ENCODE measurements around the gene GCNT2. TPM values are rescaled to one million over a fixed set of nuclear protein-coding genes. Genes with fewer than 3 reads are reported as not detected.

Gene GCNT2
- total RNA-seq, 1 donor from 2014 or later = 8.2 TPM

- no peak overlapping the region for H3K4me3 Mint-ChIP-seq (ENCODE audit: low read depth)
- peaks cover 2% of the 10 kb centered on the region for H3K36me3 Mint-ChIP-seq (ENCODE audit: insufficient read depth)
- no peak overlapping the region for H3K27ac Mint-ChIP-seq
- H3K27me3 Mint-ChIP-seq = peaks cover 57% of the 10 kb centered on the region
- DNase-seq (ENCODE audit: low spot score, unreplicated experiment) = no peak
- H3K4me1 Mint-ChIP-seq (ENCODE audit: low read depth) = peaks cover 18% of the 10 kb centered on the region
- no peaks in the 10 kb centered on the region for H3K9me3 Mint-ChIP-seq (ENCODE audit: low read depth)
- TF ChIP-seq CTCF (IDR thresholded peaks at IDR 0.05; ENCODE audit: unreplicated experiment) = no peak
Measured at GRCh38 chr6:10559522-10560152, 38.5 kb downstream of the GCNT2 start.

DNA sequence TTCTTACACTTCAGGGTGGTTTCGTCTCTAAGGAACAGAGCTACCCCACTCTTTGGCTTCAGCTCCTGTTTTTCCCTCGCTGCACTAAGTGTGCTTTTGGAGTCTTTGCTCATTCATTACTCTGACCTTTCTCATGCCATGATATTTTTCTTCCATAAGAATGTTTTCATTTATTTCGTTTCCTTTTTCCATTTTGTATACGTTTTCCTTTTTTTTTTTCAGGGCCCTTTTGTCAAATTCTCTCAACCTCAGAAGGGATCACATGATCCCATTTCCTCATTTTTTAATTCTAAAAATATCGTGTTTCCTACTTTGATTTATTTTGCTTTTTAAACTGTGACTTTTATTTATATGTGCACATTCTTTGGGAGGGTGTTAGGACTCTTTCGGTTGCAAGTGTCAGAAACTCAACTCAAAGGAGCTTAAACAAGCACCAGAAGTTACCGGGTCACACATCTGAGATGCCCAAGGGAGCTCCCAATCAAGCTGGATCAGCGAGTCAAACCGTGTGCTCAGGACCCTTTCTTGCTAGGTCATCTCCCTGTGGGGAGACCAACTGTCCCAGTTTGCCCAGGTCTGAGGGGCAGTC, 40.6 kb downstream of the GCNT2 start:
- Mint-ChIP-seq H3K4me1 (ENCODE audit: low read depth) (peaks cover 6% of the 10 kb centered on the region), H3K36me3 (ENCODE audit: insufficient read depth) (peaks cover 2% of the 10 kb centered on the region), H3K27ac (no peak overlapping the region), H3K4me3 (ENCODE audit: low read depth) (no peak overlapping the region), H3K9me3 (ENCODE audit: low read depth) (no peaks in the 10 kb centered on the region), H3K27me3 (peaks cover 45% of the 10 kb centered on the region)
- TF ChIP-seq CTCF (IDR thresholded peaks at IDR 0.05; ENCODE audit: unreplicated experiment) = no peak
- no peak for DNase-seq (ENCODE audit: low spot score, unreplicated experiment)

DNA sequence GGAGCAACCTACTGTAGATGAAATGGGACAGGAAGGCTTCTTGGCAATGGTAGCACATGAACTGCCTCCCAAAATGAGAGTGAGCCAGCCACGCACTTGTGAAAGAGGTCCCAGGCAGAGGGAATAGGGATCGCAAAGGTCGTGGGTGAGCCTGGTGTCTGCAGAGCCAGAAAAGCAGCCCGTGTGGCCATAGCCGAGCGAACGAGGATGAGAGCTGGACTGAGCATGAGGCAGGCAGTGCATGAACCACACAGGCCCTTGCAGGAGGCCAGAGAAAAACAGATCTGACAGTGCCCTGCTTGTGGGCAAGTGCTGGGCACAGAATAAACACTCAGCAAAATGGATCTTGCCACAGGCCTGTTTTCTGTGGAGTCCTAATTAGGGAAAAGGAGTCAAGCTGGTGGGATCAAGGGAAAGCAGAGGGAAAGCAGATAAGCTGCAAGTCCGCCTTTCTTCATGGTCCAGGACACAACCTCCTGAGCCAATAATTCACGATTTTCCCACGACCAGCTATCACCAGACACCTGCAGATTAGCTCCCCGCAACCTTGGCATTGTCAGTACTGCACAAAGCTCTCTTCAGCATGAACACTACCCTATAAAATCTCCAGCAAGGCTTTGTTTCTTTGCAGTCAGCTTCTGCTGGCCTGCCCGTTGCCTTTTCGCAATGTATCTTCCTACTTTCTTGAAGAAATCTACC, 44.0 kb downstream of the GCNT2 start:
- Mint-ChIP-seq H3K9me3 (ENCODE audit: low read depth) (no peaks in the 10 kb centered on the region), H3K36me3 (ENCODE audit: insufficient read depth) (peaks cover 2% of the 10 kb centered on the region), H3K4me3 (ENCODE audit: low read depth) (no peak overlapping the region), H3K4me1 (ENCODE audit: low read depth) (peaks cover 8% of the 10 kb centered on the region), H3K27ac (peak overlapping the region; percentile 21), H3K27me3 (peaks cover 39% of the 10 kb centered on the region)
- no peak for TF ChIP-seq CTCF (IDR thresholded peaks at IDR 0.05; ENCODE audit: unreplicated experiment)
- no peak for DNase-seq (ENCODE audit: low spot score, unreplicated experiment)

- H3K27ac Mint-ChIP-seq = no peak overlapping the region
- TF ChIP-seq CTCF (IDR thresholded peaks at IDR 0.05; ENCODE audit: unreplicated experiment) = no peak
- no peak for DNase-seq (ENCODE audit: low spot score, unreplicated experiment)
- peaks cover 39% of the 10 kb centered on the region for H3K27me3 Mint-ChIP-seq
- H3K4me3 Mint-ChIP-seq (ENCODE audit: low read depth) = no peak overlapping the region
- peaks cover 5% of the 10 kb centered on the region for H3K4me1 Mint-ChIP-seq (ENCODE audit: low read depth)
- no peaks in the 10 kb centered on the region for H3K9me3 Mint-ChIP-seq (ENCODE audit: low read depth)
- peaks cover 2% of the 10 kb centered on the region for H3K36me3 Mint-ChIP-seq (ENCODE audit: insufficient read depth)
Measured at GRCh38 chr6:10565913-10566312, 44.8 kb downstream of the GCNT2 start.

GRCh38 chr6:10567256-10568026, 46.3 kb downstream of the GCNT2 start:
- TF ChIP-seq CTCF (IDR thresholded peaks at IDR 0.05; ENCODE audit: unreplicated experiment) = no peak
- Mint-ChIP-seq H3K4me1 (ENCODE audit: low read depth) (peaks cover 5% of the 10 kb centered on the region), H3K4me3 (ENCODE audit: low read depth) (no peak overlapping the region), H3K27me3 (peaks cover 33% of the 10 kb centered on the region), H3K36me3 (ENCODE audit: insufficient read depth) (no peaks in the 10 kb centered on the region), H3K9me3 (ENCODE audit: low read depth) (no peaks in the 10 kb centered on the region), H3K27ac (peak overlapping the region; percentile 2)
- DNase-seq (ENCODE audit: low spot score, unreplicated experiment) = no peak

Measured in progenitor cell of endocrine pancreas (in vitro differentiated cells).